GM18873 (cell line): Measurements from ENCODE around the gene ASB5.
"Not testable (repeated sequence)": the region's sequence is repeated elsewhere in the genome, so short reads cannot be mapped to it uniquely, and the experiment has no call there.

ENCODE experiments used
- ATAC-seq: cut with Tn5 transposase; IDR thresholded peaks from one replicate; pipeline ENCODE4 v1.9.1; 2021; ENCODE audit warnings: mild to moderate bottlenecking, moderate library complexity, moderate number of reproducible peaks; ENCODE audit not compliant: unreplicated experiment, low FRiP score

ASB5 gene

GRCh38 chr4:176229645-176230044, 39.4 kb downstream of the ASB5 start:
- ATAC-seq = no peak

- ATAC-seq = no peak
Measured at GRCh38 chr4:176226736-176227135, 42.3 kb downstream of the ASB5 start.

- ATAC-seq = no peak
Measured at GRCh38 chr4:176223561-176223960, 45.5 kb downstream of the ASB5 start.

GRCh38 chr4:176222149-176222548, 46.9 kb downstream of the ASB5 start:
- ATAC-seq = no peak

- no peak for ATAC-seq
Measured at GRCh38 chr4:176217510-176217909, 51.5 kb downstream of the ASB5 start.

GRCh38 chr4:176212351-176212750, 56.7 kb downstream of the ASB5 start:
- ATAC-seq = not testable (repeated sequence)

- no peak for ATAC-seq
Measured at GRCh38 chr4:176210579-176211296, 58.3 kb downstream of the ASB5 start.

GRCh38 chr4:176210101-176210500, 58.9 kb downstream of the ASB5 start:
- no peak for ATAC-seq

GRCh38 chr4:176209535-176209934, 59.5 kb downstream of the ASB5 start:
- ATAC-seq = no peak

GRCh38 chr4:176207839-176208238, 61.2 kb downstream of the ASB5 start:
- no peak for ATAC-seq

GRCh38 chr4:176205299-176205698, 63.7 kb downstream of the ASB5 start:
- no peak for ATAC-seq

GRCh38 chr4:176198316-176198903, 70.6 kb downstream of the ASB5 start:
- ATAC-seq = no peak

GRCh38 chr4:176195184-176195978, 73.6 kb downstream of the ASB5 start, which contains the start of gene SPATA4:
Gene SPATA4 (minus strand): TSS chr4:176195585. CDS start chr4:176195562, 23 bp downstream.
- ATAC-seq = peak; percentile 97

GRCh38 chr4:176193938-176194337, 75.1 kb downstream of the ASB5 start:
- no peak for ATAC-seq

- ATAC-seq = no peak
Measured at GRCh38 chr4:176193126-176193525, 75.9 kb downstream of the ASB5 start.

- no peak for ATAC-seq
Measured at GRCh38 chr4:176191974-176192373, 77.0 kb downstream of the ASB5 start.

GRCh38 chr4:176189891-176190795, 78.9 kb downstream of the ASB5 start:
- ATAC-seq = no peak

- no peak for ATAC-seq
Measured at GRCh38 chr4:176188654-176189053, 80.4 kb downstream of the ASB5 start.

GRCh38 chr4:176187624-176188023, 81.4 kb downstream of the ASB5 start:
- no peak for ATAC-seq

- ATAC-seq = no peak
Measured at GRCh38 chr4:176186671-176187395, 82.2 kb downstream of the ASB5 start.
